DMS114 treated with DMSO at 0.1 percent for 48 hours (cell line): Measurements from ENCODE around the gene CPAMD8.

Experiments
- DNase-seq: peaks from one replicate; lab custom pipeline; 2025; ENCODE audit not compliant: unreplicated experiment; lab: John Stamatoyannopoulos, UW

CPAMD8 gene

GRCh38 chr19:16849168-16849567, 177.4 kb downstream of the CPAMD8 start:
- no peak for DNase-seq

- no peak for DNase-seq
These were observed 179.2 kb downstream of the CPAMD8 start for GRCh38 chr19:16847430-16847829.

GRCh38 chr19:16846901-16847300, 179.7 kb downstream of the CPAMD8 start:
- DNase-seq: no peak
